Thoracic aorta (tissue), 2 donors: Measurements from ENCODE around the gene HIF3A. TPM values are rescaled to one million over a fixed set of nuclear protein-coding genes. Genes with fewer than 3 reads are reported as not detected.
A peak's percentile ranks its signal among the peaks of the same experiment; 100 is the strongest.

Experiments
- ATAC-seq: fragments of 150-250 bp; one replicate; pipeline ENCODE4 v1.8.0; 2017; ENCODE audit warnings: low read depth; ENCODE audit not compliant: insufficient number of reproducible peaks, low FRiP score
- DNase-seq: peaks from one replicate; pipeline ENCODE4 v3.0.0-alpha.2; 2020; ENCODE audit warnings: low spot score
- H3K27ac ChIP-seq, 2 donors: fragments of 200-600 bp; sonication (generic); 1 replicate in 1 of 2; 2 replicates in 1 of 2; pipeline ENCODE4 v1.5.1; 2016; ENCODE audit warnings: mild to moderate bottlenecking in 2 of 2, moderate library complexity in 2 of 2
- H3K27me3 ChIP-seq: fragments of 200-600 bp; sonication (generic); replicated peaks from 2 replicates; pipeline ENCODE4 v1.6.0; 2016; ENCODE audit warnings: mild to moderate bottlenecking; ENCODE audit not compliant: insufficient read depth
- H3K36me3 ChIP-seq: fragments of 200-600 bp; sonication (generic); one replicate; pipeline ENCODE4 v1.5.1; 2016
- H3K4me1 ChIP-seq, 2 donors: fragments of 200-600 bp; sonication (generic); 1 replicate in 1 of 2; 2 replicates in 1 of 2; pipeline versions ENCODE4 v1.5.1 to v1.6.0; 2016; ENCODE audit warnings: low read depth in 2 of 2, mild to moderate bottlenecking in 1 of 2; ENCODE audit not compliant: control insufficient read depth in 1 of 2
- H3K4me3 ChIP-seq: fragments of 200-600 bp; sonication (generic); 2 replicates; pipeline ENCODE4 v1.5.1; 2016; ENCODE audit warnings: mild to moderate bottlenecking
- H3K9me3 ChIP-seq: fragments of 200-600 bp; sonication (generic); 2 replicates; pipeline ENCODE4 v1.5.1; 2016
- CTCF ChIP-seq: fragments of 200-600 bp; sonication (generic); IDR thresholded peaks from one replicate; pipeline ENCODE4 v1.5.1; 2019; ENCODE audit warnings: antibody characterized with exemption
- total RNA-seq, 2 donors: library from RNA; depleted of rRNA; stranded (reverse); fragments of >200 nt; gene quantifications; one replicate each; pipeline versions ENCODE4 v1.1.0 to v1.2.3, GENCODE V29; 2016

HIF3A gene
- total RNA-seq, 2 donors from 2014 or later = 85.6 to 189 TPM

- Histone ChIP-seq H3K4me3 (peak overlapping the region; percentile 72), H3K4me1 (peaks cover 30 to 62% of the 10 kb centered on the region in 2 donors)
These were observed 1.0 kb downstream of the HIF3A start for GRCh38 chr19:46297700-46298478.

GRCh38 chr19:46298479-46299003, 1.7 kb downstream of the HIF3A start:
- Histone ChIP-seq H3K9me3 (no peaks in the 10 kb centered on the region), H3K27ac (peak overlapping the region; percentile 94 to 95), H3K4me3 (peak overlapping the region; percentile 72), H3K27me3 (no peaks in the 10 kb centered on the region), H3K36me3 (peaks cover 3% of the 10 kb centered on the region), H3K4me1 (peaks cover 34 to 68% of the 10 kb centered on the region in 2 donors)
- no peak for DNase-seq
- ATAC-seq = peak; percentile 0
- TF ChIP-seq CTCF = no peak

More at GRCh38 chr19:46297700-46298478, 1.0 kb downstream of the HIF3A start:
- DNase-seq (peak; percentile 47), ATAC-seq (peak; percentile 30)
- Histone ChIP-seq H3K27me3 (no peaks in the 10 kb centered on the region), H3K27ac (peak overlapping the region; percentile 94 to 95), H3K36me3 (peaks cover under 1% of the 10 kb centered on the region), H3K9me3 (no peaks in the 10 kb centered on the region)
- peak; percentile 36 for TF ChIP-seq CTCF

- peak; percentile 54 for ATAC-seq
- H3K4me1 ChIP-seq = peaks cover 34 to 73% of the 10 kb centered on the region in 2 donors
These were observed 2.2 kb downstream of the HIF3A start for GRCh38 chr19:46299004-46299509.

GRCh38 chr19:46299695-46300094, 2.9 kb downstream of the HIF3A start:
- no peak for TF ChIP-seq CTCF
- ATAC-seq = no peak
- Histone ChIP-seq H3K27ac (peak overlapping the region; percentile 95 to 97), H3K36me3 (peaks cover 12% of the 10 kb centered on the region), H3K4me3 (peak overlapping the region; percentile 72), H3K4me1 (peaks cover 34 to 73% of the 10 kb centered on the region in 2 donors), H3K9me3 (no peaks in the 10 kb centered on the region), H3K27me3 (no peaks in the 10 kb centered on the region)
- DNase-seq = no peak

More at GRCh38 chr19:46299004-46299509, 2.2 kb downstream of the HIF3A start:
- no peaks in the 10 kb centered on the region for H3K9me3 ChIP-seq
- peak; percentile 74 for DNase-seq
- peak overlapping the region; percentile 95 to 97 for H3K27ac ChIP-seq
- H3K27me3 ChIP-seq = no peaks in the 10 kb centered on the region
- TF ChIP-seq CTCF = no peak
- H3K36me3 ChIP-seq = peaks cover 8% of the 10 kb centered on the region
- peak overlapping the region; percentile 72 for H3K4me3 ChIP-seq

- ATAC-seq (no peak), DNase-seq (no peak)
- no peaks in the 10 kb centered on the region for H3K27me3 ChIP-seq
- peaks cover 46% of the 10 kb centered on the region for H3K36me3 ChIP-seq
- H3K27ac ChIP-seq = peak overlapping the region; percentile 76 to 95
- H3K9me3 ChIP-seq = no peaks in the 10 kb centered on the region
- TF ChIP-seq CTCF = no peak
- no peak overlapping the region for H3K4me3 ChIP-seq
- H3K4me1 ChIP-seq = peaks cover 21 to 49% of the 10 kb centered on the region in 2 donors
These were observed 6.5 kb downstream of the HIF3A start for GRCh38 chr19:46303322-46303690.
